NCI-H446 treated with DMSO at 0.1 percent for 48 hours (cell line): ENCODE data around the gene HCN3.
"Not testable (repeated sequence)": the region's sequence is repeated elsewhere in the genome, so short reads cannot be mapped to it uniquely, and the experiment has no call there.

Experiments used
- DNase-seq: peaks from one replicate; lab custom pipeline; 2025; lab: John Stamatoyannopoulos, UW

The HCN3 gene

DNA sequence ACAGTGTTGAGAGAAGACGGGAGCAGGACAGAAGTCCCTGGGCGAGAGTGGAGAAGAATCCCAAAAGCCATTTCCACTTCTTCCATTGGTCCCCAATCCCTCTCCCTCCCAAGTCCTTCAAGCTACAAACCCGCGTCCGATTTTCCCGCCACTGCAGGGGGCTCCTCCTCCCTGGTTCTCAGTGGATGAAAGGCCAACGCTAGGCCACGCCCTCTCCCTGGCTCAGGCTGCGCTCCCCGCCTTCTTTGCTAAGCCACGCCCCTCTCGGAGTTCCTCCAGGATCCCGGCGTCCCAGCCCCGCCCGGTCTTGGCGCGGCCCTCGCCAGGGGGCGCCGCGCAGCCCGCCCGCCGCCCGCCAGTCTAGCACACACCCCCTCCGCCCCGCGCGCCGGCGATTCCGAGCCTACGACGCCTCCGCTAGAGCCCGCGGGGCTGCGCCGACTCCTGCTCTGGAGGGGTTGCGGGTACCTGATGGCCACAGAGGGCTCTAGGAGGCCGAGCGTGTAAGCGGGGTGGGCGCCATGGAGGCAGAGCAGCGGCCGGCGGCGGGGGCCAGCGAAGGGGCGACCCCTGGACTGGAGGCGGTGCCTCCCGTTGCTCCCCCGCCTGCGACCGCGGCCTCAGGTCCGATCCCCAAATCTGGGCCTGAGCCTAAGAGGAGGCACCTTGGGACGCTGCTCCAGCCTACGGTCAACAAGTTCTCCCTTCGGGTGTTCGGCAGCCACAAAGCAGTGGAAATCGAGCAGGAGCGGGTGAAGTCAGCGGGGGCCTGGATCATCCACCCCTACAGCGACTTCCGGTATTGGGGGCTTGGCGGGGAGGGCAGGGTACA lies at the start of gene HCN3:
Gene HCN3, plus strand, starts transcription at position 394 of the 832 bp plus-strand sequence. Its CDS starts 128 bp downstream, at position 522.
- DNase-seq, result peak; percentile 95

DNA sequence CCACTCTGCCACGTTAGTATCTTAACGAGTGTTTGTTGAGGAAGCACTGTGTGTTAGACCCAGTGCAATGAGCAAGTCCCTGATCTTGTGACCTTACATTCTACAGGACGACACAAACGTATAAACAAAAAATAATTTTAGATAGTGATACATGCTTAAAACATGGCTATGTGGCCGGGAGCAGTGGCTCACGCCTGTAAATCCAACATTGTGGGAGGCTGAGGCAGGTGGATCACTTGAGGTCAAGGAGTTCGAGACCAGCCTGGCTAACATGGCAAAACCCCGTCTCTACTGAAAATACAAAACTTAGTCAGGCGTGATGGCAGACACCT lies 49.2 kb upstream of the HCN3 start:
- no peak for DNase-seq

GRCh38 chr1:155231302-155231701 lies 46.0 kb upstream of the HCN3 start:
- not testable (repeated sequence) for DNase-seq

DNA sequence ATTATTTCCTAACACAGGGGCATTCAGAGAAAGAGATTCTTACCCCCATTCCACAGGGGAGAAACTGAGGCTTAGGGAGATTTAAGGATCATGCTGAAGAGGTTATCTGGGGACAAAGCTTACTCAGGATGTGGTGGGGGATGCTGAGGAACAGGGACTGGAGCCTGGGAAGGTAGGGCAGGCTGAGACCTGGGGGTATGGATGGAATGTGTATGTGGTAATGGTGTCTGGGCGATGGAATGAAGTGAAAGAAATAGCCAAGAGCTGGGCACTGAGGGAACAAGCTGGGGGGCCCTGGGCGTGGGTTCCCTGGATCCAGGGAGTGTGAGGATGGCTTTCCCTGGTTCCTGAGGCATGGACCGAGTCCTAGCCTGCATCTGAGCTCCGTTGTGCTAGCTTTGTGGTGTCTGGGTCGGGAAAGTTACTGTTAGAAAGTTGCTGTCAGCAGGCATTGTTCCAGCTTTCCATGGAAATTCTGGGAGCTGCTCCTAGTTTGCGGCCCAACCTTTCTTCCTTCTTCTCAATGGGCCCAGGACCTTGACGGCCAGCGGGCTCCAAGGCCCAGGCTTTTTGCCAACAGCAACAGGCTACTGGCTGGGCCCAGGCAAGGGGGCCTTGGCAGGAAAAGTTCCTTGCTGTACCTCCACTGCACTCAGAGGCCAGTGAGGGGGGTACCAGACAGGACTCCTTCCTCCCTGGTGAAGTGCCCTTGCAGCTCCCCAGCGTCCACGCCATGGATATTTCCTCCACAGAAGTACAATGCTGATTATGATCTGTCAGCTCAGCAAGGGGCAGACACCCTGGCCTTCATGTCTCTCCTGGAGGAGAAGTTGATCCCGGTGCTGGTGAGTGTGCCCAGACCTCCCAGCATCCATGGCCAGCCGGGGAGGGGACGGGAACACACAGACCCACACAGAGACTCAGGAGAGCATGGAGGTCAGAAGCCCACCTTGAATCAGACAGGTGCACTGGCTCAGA lies 45.0 kb upstream of the HCN3 start:
- not testable (repeated sequence) for DNase-seq

DNA sequence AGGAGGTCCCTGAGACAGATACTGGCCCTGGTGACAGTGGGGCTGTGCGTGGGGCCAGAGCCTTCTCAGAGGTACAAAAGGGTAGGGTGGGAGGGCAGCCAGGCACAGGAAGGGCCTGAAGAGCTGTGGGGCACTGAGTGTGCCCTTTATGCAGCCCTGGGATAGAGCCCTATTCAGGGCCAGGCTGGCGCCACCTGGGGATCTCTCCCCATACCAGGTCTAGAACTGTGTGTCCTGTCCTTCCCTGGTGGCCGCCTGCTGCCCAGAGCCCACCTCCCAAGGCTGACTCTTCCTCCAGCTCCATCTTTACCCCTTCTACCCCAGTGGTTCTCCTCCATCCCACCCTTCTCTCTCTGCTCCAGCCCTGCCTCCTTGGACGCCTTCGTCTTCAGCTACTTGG lies 43.8 kb upstream of the HCN3 start:
- DNase-seq, result not testable (repeated sequence)

DNA sequence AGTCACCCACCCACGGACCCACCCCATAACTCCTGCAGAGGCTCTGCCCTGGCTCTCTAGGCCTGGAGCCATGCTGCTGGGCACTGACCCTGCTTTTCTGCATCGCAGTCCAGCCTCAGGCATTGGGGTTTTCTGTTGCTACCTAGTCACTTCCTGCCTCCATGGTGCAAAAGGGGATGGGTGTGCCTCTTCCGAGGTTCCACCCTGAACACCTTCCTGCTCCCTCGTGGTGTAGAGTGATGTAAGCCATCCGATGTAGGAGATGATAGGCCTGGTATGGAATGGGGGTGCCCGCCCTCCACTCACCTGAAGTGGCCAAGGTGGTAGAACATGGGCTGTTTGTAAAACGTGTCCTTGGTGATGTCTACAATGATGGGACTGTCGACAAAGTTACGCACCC lies 41.9 kb upstream of the HCN3 start:
- DNase-seq, result not testable (repeated sequence)

DNA sequence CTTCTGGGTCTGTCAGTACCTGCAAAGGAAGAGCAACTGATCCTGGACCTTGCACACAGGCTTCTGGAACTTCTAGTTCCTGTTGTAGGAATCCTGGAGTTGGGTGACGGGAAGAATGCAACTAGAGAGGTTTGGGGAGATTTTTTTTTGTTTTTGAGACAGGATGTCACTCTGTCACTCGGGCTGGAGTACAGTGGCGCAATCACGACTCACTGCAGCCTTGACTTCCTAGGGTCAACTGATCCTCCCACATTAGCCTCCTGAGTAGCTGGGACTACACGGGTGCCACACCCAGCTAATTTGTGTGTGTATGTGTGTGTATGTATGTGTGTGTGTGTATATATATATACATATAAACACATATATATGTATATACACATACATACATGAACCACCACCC lies 40.8 kb upstream of the HCN3 start:
- no peak for DNase-seq

GRCh38 chr1:155241069-155241679 lies 36.1 kb upstream of the HCN3 start:
- DNase-seq, result peak; percentile 71

- no peak for DNase-seq
These were observed 35.4 kb upstream of the HCN3 start for GRCh38 chr1:155241841-155242264.

DNA sequence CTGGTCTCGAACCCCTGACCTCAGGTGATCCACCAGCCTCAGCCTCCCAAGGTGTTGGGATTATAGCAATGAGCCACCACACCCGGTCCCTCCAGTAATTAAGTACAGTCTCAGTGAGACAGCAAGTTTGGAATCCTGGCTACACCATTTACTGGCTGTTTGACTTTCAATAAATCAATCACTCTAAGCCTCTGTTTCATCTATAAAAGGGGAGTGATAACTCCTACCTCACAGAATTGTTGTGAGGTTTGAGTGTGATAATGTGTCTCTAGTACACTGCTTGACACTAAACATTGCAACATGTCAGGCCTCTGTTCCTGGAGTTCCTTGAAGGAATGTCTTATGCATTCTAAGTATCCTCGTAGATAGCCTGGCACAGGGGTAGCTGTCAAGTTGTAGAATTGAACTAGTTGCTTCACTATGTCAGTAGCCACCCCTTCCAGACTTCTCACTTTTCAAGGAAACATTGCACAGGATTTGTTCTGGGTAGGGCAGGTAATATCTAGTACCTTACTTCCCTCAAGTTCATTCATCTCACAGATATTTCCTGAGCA lies 34.4 kb upstream of the HCN3 start:
- DNase-seq, result no peak

DNA sequence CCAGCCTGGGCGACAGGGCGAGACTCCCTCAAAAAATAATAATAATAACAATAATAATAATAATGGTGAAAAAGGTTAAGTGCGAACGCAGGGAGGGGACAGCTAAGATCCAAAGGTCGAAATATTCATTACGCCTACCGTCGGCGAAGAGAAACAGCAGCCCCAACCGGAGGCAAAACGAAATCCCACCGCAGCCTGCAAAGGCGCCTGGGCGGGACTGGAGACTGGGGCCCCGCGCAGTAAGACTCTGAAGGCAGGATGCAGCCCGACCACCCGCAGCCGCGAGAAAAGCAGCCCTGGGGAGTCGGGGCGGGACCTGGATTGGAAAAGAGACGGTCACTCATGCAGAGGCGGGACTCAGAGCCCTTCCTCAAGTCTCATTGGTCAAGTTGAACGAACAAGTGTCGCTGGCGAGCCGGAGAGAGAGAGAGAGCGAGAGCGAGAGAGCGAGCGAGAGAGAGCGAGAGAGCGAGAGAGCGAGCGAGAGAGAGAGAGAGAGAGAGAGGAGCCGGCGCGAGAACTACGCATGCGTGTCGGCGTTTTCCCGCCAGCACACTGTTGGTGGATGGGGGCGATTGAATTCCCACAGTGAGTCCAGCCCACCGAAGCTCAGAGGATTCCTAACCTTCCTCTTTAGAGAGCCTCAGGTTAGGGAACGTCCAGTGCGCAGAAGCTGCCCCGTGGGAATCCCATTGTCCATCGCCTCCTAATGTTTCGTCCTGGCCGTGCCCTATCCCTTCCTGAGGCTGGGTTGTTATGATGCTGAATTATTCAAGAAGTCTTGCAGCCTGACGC lies 32.7 kb upstream of the HCN3 start:
- DNase-seq, result peak; percentile 99

DNA sequence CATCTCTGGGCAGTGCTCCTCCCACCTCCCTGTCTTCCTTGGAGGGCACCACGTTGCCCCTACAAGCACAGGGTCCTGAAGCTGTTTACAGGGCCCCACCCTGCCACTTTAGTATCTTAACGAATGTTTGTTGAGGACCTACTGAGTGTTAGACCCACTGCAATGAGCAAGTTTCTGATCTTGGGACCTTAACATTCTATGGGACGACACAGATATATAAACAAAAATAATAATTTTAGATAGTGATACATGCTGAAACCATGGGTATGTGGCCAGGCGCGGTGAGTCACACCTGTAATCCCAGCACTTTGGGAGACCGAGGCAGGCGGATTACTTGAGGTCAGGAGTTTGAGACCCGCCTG lies 32.1 kb upstream of the HCN3 start:
- no peak for DNase-seq

GRCh38 chr1:155246796-155247195 lies 30.5 kb upstream of the HCN3 start:
- not testable (repeated sequence) for DNase-seq

GRCh38 chr1:155247667-155248553 lies 29.4 kb upstream of the HCN3 start:
- no peak for DNase-seq

DNA sequence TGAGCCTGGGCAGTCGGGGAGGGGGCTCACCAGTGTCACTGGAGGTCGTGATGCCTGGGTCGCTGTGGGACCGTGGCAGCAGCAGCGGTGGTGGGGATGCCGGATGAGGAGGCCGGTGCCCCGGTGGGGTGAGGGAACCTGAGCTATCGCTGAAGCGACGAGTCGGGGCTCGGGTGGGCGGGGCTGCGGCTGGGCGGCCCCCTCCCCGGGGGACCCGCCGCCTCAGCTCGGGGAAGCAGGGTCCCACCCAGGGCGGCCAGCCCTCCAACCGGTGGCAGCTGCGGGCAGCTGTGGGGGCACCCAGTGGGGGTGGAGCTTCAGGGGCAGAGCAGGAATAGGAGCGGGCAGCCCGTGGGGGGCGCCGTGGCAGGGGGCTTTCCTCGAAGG lies 27.0 kb upstream of the HCN3 start:
- DNase-seq, result no peak

GRCh38 chr1:155250633-155251449 lies 26.4 kb upstream of the HCN3 start:
- peak; percentile 86 for DNase-seq

DNA sequence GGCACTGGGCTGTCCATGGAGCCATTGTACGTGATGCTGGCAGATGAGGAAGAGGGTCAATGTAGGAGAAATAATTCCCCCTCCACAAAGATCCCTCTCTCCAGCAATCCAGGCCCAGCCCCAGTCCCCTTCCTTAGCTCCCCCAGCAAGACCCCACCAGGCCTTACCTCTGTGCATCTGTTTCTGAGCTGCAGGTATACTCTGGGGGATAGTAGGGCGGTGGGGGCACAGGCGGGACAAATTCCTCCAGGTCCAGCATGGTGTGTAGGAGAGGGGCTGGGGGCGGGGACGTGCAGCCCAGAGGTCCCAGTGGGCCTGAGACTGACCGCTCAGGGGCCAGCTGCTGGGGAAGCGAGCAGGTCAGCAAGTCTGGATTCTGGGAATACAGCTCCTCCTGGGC lies 25.7 kb upstream of the HCN3 start:
- DNase-seq, result no peak

DNA sequence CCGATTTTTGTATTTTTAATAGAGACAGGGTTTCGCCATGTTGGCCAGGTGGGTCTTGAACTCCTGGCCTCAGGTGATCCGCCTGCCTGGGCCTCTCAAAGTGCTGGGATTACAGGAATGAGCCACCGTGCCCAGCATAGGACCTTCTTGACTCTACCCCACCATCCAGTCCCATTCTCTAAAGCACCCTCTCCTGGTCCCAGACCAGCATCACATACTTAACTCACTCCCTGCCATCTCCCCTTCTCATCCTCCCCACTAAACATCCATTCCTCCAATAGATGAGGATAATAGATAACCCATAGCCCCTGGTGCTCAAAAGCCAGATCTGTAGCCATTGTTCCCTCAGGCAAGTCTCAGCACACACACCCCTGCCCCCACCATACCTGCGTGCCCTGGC lies 24.1 kb upstream of the HCN3 start:
- DNase-seq, result no peak

GRCh38 chr1:155253797-155254196 lies 23.5 kb upstream of the HCN3 start:
- no peak for DNase-seq
